ENCODE data around the gene ARFGAP3. TPM values are rescaled to one million over a fixed set of nuclear protein-coding genes. Genes with fewer than 3 reads are reported as not detected.
A peak's percentile ranks its signal among the peaks of the same experiment; 100 is the strongest.

ARFGAP3 gene
- total RNA-seq, 1 experiment from 2014 or later, result 16.9 TPM

DNA sequence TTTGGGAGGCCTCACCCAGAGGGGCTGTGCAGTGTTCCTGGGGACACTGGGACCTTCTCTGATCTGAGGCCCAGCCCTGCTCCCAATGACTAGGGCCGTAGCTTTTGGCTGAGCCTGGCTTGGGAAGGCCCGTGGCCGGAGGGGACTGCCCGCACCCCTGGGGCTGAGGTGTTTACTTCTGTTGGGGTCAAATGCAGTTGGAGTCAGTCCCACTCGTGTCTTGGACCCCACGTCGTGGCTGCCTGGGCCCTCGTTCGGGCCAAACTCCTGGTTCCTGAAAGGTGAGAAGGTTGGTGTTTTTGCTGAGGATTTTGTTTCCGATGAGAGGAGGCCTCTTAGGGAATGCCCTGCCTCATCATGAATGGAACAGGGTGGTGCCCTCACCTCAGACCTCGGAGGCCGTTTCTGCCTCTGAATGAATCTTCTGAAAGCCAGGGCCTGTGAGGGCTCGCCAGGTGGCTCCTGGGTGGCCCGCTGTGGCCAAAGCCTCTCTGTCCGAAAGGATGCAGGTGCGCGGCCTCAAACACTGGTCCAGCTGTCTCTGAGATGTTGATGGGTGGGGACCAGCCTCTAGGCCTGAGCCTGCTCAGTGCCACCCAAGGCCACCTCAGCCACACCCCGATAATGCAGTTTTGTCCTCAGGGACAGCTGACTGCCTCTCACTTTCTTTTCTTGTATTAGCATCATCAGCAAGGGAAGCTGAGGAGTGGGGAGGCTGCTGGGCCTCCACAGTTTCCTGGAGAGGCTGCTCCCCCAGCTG lies 96.1 kb downstream of the ARFGAP3 start:
- CTCF ChIA-PET, result no interaction called here
- DNase-seq (ENCODE audit: low spot score), result no peak

DNA sequence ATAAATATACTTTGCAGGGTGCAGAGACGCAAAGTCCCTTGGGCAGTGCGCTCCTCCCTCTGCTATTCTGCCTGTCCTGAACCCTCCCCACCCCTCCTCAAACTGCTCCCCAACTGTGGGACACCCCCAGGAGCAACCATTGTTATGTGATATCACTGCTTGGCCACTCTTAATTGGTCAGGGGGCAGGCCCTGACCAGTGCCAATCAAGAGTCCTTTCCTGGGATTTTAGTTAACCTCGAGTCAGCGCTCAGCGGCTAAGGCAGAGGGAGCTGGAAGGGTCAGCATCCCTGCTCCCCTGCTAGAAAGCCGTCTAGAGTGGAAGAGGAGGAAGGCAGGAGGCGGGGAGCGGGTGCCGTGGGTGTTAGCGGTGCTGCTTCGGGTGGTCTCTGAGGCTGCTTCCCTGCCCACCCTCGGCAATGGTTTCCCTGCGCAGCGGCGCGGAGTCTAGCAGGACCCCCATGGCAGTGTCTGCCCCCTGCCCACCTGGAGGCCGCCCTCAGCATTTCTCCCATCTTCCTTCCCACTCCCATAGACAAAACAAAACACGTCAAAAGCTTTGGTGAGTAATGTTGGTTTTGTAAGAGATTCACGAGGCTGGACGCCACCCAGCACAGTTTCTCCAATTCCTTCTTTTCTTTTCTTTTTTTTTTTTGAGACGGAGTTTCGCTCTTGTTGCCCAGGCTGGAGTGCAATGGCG lies 98.0 kb downstream of the ARFGAP3 start:
- Mint-ChIP-seq H3K27ac (0 out of 2 replicates have a peak overlapping the region, but pooled peaks have one; percentile 45), H3K4me3 (no peak overlapping the region), H3K36me3 (no peaks in the 10 kb centered on the region), H3K4me1 (peaks cover 14% of the 10 kb centered on the region), H3K9me3 (no peaks in the 10 kb centered on the region), H3K27me3 (ENCODE audit: low read depth) (no peaks in the 10 kb centered on the region; the same call in 1 of the 2 replicates)
- ATAC-seq (peak; percentile 33), DNase-seq (ENCODE audit: low spot score) (no peak)
- POLR2A ChIA-PET, result interaction anchor here (0.5 kb wide), 1 partner anchor 20 kb away, joined by 3 read pairs; no protein-coding TSS in a partner anchor
- CTCF ChIA-PET, result interaction anchor here (0.6 to 2.3 kb wide), 3 partner anchors 11 to 137 kb away, joined by 3 to 7 read pairs (median 4); no protein-coding TSS in a partner anchor
- TF ChIP-seq TEAD1 (CRISPR knock-in tag; IDR thresholded peaks at IDR 0.05) (no peak), SMAD3 (CRISPR knock-in tag; IDR thresholded peaks at IDR 0.05; ENCODE audit: borderline replicate concordance) (no peak), SMAD4 (CRISPR knock-in tag; IDR thresholded peaks at IDR 0.05) (no peak), ZNF219 (CRISPR knock-in tag; IDR thresholded peaks at IDR 0.05; ENCODE audit: borderline replicate concordance) (no peak), OVOL2 (CRISPR knock-in tag; IDR thresholded peaks at IDR 0.05; ENCODE audit: borderline replicate concordance) (no peak)
- TF ChIP-seq, protein P1, sequence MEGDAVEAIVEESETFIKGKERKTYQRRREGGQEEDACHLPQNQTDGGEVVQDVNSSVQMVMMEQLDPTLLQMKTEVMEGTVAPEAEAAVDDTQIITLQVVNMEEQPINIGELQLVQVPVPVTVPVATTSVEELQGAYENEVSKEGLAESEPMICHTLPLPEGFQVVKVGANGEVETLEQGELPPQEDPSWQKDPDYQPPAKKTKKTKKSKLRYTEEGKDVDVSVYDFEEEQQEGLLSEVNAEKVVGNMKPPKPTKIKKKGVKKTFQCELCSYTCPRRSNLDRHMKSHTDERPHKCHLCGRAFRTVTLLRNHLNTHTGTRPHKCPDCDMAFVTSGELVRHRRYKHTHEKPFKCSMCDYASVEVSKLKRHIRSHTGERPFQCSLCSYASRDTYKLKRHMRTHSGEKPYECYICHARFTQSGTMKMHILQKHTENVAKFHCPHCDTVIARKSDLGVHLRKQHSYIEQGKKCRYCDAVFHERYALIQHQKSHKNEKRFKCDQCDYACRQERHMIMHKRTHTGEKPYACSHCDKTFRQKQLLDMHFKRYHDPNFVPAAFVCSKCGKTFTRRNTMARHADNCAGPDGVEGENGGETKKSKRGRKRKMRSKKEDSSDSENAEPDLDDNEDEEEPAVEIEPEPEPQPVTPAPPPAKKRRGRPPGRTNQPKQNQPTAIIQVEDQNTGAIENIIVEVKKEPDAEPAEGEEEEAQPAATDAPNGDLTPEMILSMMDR (IDR thresholded peaks at IDR 0.05), result no peak
- TF ChIP-seq, protein P2, sequence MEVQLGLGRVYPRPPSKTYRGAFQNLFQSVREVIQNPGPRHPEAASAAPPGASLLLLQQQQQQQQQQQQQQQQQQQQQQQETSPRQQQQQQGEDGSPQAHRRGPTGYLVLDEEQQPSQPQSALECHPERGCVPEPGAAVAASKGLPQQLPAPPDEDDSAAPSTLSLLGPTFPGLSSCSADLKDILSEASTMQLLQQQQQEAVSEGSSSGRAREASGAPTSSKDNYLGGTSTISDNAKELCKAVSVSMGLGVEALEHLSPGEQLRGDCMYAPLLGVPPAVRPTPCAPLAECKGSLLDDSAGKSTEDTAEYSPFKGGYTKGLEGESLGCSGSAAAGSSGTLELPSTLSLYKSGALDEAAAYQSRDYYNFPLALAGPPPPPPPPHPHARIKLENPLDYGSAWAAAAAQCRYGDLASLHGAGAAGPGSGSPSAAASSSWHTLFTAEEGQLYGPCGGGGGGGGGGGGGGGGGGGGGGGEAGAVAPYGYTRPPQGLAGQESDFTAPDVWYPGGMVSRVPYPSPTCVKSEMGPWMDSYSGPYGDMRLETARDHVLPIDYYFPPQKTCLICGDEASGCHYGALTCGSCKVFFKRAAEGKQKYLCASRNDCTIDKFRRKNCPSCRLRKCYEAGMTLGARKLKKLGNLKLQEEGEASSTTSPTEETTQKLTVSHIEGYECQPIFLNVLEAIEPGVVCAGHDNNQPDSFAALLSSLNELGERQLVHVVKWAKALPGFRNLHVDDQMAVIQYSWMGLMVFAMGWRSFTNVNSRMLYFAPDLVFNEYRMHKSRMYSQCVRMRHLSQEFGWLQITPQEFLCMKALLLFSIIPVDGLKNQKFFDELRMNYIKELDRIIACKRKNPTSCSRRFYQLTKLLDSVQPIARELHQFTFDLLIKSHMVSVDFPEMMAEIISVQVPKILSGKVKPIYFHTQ (CRISPR knock-in tag; IDR thresholded peaks at IDR 0.05), result no peak
- TF ChIP-seq, protein P3, sequence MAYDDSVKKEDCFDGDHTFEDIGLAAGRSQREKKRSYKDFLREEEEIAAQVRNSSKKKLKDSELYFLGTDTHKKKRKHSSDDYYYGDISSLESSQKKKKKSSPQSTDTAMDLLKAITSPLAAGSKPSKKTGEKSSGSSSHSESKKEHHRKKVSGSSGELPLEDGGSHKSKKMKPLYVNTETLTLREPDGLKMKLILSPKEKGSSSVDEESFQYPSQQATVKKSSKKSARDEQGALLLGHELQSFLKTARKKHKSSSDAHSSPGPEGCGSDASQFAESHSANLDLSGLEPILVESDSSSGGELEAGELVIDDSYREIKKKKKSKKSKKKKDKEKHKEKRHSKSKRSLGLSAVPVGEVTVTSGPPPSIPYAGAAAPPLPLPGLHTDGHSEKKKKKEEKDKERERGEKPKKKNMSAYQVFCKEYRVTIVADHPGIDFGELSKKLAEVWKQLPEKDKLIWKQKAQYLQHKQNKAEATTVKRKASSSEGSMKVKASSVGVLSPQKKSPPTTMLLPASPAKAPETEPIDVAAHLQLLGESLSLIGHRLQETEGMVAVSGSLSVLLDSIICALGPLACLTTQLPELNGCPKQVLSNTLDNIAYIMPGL (CRISPR knock-in tag; IDR thresholded peaks at IDR 0.05), result no peak
- TF ChIP-seq, protein P4, sequence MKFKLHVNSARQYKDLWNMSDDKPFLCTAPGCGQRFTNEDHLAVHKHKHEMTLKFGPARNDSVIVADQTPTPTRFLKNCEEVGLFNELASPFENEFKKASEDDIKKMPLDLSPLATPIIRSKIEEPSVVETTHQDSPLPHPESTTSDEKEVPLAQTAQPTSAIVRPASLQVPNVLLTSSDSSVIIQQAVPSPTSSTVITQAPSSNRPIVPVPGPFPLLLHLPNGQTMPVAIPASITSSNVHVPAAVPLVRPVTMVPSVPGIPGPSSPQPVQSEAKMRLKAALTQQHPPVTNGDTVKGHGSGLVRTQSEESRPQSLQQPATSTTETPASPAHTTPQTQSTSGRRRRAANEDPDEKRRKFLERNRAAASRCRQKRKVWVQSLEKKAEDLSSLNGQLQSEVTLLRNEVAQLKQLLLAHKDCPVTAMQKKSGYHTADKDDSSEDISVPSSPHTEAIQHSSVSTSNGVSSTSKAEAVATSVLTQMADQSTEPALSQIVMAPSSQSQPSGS (CRISPR knock-in tag; IDR thresholded peaks at IDR 0.05; ENCODE audit: borderline replicate concordance, low read depth), result no peak
- TF ChIP-seq, protein P5, sequence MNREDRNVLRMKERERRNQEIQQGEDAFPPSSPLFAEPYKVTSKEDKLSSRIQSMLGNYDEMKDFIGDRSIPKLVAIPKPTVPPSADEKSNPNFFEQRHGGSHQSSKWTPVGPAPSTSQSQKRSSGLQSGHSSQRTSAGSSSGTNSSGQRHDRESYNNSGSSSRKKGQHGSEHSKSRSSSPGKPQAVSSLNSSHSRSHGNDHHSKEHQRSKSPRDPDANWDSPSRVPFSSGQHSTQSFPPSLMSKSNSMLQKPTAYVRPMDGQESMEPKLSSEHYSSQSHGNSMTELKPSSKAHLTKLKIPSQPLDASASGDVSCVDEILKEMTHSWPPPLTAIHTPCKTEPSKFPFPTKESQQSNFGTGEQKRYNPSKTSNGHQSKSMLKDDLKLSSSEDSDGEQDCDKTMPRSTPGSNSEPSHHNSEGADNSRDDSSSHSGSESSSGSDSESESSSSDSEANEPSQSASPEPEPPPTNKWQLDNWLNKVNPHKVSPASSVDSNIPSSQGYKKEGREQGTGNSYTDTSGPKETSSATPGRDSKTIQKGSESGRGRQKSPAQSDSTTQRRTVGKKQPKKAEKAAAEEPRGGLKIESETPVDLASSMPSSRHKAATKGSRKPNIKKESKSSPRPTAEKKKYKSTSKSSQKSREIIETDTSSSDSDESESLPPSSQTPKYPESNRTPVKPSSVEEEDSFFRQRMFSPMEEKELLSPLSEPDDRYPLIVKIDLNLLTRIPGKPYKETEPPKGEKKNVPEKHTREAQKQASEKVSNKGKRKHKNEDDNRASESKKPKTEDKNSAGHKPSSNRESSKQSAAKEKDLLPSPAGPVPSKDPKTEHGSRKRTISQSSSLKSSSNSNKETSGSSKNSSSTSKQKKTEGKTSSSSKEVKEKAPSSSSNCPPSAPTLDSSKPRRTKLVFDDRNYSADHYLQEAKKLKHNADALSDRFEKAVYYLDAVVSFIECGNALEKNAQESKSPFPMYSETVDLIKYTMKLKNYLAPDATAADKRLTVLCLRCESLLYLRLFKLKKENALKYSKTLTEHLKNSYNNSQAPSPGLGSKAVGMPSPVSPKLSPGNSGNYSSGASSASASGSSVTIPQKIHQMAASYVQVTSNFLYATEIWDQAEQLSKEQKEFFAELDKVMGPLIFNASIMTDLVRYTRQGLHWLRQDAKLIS (CRISPR knock-in tag; IDR thresholded peaks at IDR 0.05; ENCODE audit: borderline replicate concordance), result no peak
- TF ChIP-seq, protein P6, sequence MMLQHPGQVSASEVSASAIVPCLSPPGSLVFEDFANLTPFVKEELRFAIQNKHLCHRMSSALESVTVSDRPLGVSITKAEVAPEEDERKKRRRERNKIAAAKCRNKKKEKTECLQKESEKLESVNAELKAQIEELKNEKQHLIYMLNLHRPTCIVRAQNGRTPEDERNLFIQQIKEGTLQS (CRISPR knock-in tag; conservative IDR thresholded peaks at IDR 0.05), result no peak

More for the DNA sequence above, 96.1 kb downstream of the ARFGAP3 start:
- H3K36me3 Mint-ChIP-seq, result no peaks in the 10 kb centered on the region
- POLR2A ChIA-PET, result no interaction called here
- peaks cover 14% of the 10 kb centered on the region for H3K4me1 Mint-ChIP-seq
- no peak overlapping the region for H3K4me3 Mint-ChIP-seq
- no peak for TF ChIP-seq ZNF121 (CRISPR knock-in tag; IDR thresholded peaks at IDR 0.05)
- TF ChIP-seq, protein P7, sequence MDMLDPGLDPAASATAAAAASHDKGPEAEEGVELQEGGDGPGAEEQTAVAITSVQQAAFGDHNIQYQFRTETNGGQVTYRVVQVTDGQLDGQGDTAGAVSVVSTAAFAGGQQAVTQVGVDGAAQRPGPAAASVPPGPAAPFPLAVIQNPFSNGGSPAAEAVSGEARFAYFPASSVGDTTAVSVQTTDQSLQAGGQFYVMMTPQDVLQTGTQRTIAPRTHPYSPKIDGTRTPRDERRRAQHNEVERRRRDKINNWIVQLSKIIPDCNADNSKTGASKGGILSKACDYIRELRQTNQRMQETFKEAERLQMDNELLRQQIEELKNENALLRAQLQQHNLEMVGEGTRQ (CRISPR knock-in tag; IDR thresholded peaks at IDR 0.05), result no peak
- TF ChIP-seq TP53 (CRISPR knock-in tag; IDR thresholded peaks at IDR 0.05), result no peak
- TF ChIP-seq, protein P8, sequence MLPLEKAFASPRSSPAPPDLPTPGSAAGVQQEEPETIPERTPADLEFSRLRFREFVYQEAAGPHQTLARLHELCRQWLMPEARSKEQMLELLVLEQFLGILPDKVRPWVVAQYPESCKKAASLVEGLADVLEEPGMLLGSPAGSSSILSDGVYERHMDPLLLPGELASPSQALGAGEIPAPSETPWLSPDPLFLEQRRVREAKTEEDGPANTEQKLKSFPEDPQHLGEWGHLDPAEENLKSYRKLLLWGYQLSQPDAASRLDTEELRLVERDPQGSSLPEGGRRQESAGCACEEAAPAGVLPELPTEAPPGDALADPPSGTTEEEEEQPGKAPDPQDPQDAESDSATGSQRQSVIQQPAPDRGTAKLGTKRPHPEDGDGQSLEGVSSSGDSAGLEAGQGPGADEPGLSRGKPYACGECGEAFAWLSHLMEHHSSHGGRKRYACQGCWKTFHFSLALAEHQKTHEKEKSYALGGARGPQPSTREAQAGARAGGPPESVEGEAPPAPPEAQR (CRISPR knock-in tag; IDR thresholded peaks at IDR 0.05), result no peak
- TF ChIP-seq CREM (CRISPR knock-in tag; IDR thresholded peaks at IDR 0.05), result no peak
- TF ChIP-seq ESRRA (CRISPR knock-in tag; IDR thresholded peaks at IDR 0.05; ENCODE audit: borderline replicate concordance), result no peak
- no peak for ATAC-seq
- no peaks in the 10 kb centered on the region for H3K9me3 Mint-ChIP-seq
- no peak overlapping the region for H3K27ac Mint-ChIP-seq
- H3K27me3 Mint-ChIP-seq (ENCODE audit: low read depth), result no peaks in the 10 kb centered on the region; the same call in 1 of the 2 replicates

Measured in WTC11 (cell line).